NCI-H774 (cell line): Measurements from ENCODE around the gene NTRK2.

ENCODE experiments used
- DNase-seq: peaks from one replicate; lab custom pipeline; 2025; lab: John Stamatoyannopoulos, UW

The NTRK2 gene

DNA sequence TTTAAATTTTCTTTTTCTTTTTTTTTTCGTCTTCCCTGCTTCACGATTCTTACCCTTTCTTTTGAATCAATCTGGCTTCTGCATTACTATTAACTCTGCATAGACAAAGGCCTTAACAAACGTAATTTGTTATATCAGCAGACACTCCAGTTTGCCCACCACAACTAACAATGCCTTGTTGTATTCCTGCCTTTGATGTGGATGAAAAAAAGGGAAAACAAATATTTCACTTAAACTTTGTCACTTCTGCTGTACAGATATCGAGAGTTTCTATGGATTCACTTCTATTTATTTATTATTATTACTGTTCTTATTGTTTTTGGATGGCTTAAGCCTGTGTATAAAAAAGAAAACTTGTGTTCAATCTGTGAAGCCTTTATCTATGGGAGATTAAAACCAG, 352.2 kb downstream of the NTRK2 start:
- DNase-seq: no peak

DNA sequence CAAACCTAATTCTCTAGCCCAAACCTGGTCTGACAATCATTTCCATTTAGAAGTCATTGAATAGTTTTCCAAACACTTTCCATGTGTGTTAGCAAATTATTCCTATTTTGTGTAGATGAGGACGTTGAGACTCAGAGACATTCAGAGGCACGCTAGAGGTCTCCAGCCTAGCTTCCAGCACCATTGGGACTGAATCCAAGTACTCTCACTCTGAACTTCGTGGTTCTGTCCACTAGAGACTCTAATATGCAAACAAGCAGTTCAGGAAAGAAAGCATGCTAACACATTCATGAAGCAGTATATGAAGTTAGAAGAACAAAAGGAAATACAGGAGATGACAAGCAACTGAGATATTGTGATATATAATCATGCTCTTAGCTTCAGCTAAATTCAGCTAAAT, 354.8 kb downstream of the NTRK2 start:
- no peak for DNase-seq

DNA sequence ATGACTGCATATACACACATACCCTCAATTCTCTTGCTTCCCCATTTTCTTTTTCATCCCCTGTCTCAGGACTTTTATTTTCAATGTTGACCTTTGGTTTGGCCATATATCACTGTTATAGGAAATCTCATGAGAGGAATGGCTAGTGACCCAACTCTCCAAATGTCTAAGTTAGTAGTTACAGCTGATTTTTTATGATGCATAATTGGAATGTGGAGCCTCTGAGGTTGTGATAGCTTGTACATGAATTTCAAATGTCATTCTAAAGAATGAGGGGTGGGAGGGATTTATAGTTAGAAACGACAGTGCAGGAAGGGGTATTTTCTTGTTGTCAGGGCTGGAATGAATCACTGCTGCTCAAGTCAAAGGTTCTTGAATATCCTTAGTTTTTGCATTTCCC, 356.1 kb downstream of the NTRK2 start:
- DNase-seq: no peak

DNA sequence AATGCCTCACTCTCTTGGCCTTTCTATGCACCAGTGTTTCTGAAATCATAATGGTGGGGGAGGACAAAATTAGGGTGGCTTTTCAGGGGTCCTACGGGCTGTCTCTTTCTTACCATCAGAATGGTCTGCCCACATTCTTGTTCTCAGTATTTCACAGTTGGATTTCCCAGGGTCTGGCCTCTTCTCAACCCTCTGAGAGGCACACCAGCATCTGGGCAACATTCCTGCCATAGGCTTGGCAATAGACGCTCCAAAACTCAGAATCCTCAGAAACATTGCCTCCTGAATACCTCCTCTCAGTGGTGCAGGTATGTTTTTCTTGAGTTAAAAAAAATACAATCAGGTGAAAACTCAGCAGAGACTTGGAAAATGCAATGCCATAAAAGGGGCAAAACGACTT, 358.3 kb downstream of the NTRK2 start:
- DNase-seq: no peak

DNA sequence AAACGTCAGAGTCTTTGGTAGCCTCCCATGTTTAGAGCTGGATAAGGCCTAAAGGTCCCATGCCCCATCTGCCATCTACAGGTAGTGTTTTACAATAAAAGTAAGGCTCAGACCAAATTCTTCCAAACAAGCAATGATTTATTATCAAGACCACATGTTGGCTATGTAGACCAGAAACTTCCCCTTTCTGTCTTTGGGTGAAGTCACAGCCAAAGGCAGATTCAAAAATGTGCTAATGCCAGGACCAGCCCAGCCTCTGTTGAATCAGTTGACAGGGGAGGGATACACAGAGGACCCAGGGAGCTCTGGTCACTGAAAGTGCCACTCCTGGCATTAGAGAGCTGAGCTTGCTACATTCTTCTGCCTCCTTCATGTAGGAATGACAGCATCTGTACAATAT, 360.8 kb downstream of the NTRK2 start:
- DNase-seq: no peak

DNA sequence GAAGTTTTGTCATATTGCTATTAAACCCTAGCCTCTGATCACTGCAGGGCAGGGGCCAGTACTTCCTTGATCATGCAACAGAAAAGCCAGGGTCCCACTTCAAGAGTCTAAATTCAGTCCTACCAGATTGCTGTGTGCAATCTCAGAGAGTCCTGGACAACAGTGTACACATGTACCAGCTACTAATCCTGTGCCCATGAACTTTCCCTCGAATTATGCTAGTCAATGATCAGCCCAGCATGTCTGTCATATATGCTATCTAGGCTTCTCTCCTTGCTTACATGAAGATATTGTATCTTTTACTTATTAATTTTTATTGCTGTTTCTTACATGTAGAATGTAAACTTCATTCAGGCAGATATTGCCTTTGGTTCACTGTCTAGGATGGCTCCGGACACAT, 367.0 kb downstream of the NTRK2 start:
- DNase-seq: no peak

DNA sequence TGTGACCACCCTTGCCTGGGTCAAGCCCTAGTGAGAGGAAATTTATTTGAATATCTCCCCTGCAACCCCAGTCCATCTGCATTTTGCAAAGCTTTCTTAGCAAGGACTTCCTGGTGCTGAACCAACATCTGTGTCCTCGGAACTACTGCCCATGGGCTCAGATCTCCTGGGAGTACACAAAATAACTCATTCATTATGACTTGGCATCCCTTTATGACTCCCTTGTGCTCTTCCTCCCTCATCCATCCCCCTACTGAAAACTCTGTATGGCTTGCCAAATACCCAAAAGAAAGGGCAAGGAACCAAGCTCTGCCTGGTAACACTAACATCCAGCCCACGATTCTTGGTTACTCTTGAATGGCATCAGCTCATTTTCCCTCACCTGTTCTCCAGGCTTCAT, 368.5 kb downstream of the NTRK2 start:
- no peak for DNase-seq

DNA sequence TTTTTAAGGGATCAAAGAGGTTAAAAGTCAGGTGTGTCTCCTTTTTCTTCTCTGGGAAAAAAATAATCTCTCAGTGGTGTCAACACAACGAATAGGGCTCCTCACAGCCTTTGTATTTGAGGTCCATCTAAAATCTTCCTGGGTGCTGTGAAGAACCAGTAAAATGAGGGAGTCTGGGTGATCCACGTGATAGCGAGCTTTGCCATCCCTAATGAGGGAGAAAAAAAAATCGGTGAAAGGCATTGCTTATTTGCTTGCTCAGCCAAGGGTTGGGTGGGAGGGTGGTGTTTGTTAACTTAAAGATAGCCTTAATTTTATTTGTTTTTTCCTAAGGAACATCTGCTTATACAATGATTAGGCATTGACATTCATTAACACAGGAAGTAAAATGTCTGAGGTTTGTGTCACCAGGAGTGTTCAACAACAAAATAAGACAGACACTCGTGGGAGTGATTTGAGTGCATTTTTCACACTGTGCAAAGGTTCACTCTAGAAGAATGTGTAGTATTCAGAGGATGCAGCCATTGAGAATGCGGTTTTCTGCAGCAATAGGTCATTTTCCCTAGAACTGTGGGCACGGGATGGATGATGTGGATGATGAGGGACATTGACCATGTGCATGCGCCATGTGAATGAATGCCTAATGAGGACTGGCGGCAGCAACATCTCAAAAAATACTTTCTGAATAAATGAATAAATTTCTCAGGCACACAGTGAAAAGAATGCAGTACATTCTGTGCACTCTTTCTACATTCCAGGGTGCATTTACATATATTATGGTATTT, 369.5 kb downstream of the NTRK2 start:
- DNase-seq: no peak

DNA sequence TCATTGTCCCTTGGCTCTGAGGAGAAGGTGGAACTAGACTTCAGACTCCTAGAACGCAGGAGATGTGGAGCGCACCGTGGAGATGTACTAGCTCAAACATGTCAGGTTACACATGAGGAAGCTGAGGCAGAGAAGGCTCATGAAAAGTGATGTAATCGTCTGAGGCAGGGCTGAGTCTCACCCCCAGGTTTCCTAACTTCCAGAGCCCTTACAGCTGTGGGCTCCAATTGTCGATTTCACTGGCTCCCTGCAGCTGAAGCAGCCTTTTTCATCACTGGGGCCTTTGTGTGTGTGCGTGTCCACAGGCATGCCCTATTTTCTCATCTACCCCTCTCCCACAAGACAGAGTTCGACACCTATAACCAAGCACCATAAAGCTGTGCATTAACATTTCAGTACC, 370.6 kb downstream of the NTRK2 start:
- no peak for DNase-seq

DNA sequence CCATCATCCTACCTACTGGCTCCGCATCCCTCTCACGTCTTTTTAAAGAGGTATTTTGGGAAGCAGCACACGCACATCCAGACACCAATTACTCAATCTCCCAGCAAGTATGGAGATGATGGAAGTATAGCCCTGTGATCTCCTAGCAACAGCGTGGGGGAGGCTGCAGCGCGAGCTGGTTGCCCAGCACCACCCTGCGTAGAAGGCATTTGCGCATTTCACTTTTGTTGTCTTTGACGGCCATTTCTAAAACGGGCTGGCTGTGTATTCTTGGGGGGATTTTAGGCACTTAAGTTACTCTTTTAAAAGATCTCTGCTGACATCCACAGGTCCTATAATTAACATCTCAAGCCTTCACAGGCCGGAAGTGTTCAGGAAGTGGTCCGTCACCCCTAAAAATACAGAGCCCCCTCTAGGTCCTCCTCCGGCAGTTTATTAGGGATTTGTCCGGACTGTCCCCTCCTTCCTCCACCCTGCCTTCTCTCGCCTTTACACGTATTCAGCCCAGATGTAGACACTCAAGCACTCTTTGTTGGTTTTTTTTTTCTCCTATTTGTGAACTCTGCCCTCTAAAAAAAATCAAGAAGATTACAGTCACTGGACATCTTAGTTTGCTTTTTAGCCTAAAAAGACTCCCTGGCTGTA, 371.4 kb downstream of the NTRK2 start:
- no peak for DNase-seq

DNA sequence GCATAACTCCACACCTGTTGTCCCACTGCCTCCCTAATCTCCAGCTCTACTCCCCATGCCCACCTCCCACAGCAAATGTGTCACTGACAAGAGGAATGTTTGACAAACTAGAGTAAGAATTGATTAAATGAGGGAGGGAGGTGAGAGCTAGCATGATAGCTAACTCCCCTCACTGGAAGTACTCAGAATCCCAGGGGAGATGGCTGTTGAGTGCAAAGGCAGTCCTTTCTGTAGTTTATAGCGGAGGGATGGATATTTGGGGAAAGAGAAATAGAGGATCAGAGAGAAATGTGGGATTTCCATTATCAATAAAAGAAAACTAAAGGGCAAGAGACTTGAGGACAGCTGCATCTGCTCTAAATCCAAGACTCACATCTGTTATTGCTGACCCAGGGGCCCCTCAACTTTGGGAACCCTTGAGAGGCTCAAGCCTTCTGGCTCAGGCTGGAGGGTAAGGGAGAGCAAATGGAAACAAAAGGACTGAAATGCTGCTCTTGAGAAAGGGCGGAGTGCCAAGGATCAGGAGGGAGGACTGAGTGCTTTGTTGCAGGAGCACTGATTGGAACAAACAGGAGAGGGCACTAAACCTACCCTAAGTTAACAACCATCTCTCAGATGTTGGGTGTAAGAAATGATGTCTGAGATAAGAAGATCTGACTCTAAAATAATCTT, 372.1 kb downstream of the NTRK2 start:
- no peak for DNase-seq

DNA sequence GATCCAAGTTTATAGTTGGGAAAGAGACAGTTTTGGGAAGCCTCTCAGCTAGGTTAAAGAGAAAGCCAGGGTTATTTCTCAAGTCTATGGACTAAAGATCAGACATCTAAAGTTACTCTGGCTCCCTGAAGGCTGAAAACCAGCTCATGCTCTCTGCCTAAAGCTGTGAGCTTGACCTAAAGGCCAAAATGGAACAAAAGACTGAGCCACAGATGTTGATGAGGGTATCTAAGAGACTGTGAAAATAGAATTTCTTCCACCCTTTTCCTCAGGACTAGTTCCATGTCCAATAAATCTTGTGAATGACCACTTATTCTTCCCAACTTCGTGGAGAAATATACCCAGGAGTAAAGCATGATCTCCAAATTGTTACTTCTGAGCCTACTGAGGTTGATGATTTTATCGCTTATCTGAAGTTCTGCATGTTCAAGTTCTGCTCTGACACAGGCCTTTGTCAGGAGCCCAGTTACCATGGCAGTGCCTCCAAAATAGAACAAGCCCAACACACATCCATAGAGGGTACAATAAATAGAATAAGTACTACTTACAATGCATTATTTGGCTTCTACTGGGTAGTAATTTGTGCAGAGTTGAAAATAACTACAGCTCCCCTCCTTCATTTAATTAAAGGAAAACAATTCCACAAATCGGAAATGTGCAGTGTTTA, 373.6 kb downstream of the NTRK2 start:
- DNase-seq: no peak

DNA sequence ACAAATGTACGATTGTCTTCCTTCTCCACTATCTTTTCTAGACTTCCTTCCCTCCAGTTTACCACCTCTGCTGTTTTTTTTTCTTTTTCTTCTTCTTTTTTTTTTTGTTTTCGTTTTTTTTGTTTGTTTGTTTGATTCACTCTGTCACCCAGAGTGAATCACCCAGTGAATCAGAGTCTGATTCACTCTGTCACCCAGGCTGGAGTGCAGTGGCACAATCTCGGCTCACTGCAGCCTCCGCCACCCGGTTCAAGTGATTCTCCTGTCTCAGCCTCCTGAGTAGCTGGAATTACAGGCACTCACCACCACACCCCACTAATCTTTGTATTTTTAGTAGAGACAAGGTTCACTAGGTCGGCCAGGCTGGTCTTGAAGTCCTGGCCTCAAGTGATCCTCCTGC, 375.7 kb downstream of the NTRK2 start:
- no peak for DNase-seq

DNA sequence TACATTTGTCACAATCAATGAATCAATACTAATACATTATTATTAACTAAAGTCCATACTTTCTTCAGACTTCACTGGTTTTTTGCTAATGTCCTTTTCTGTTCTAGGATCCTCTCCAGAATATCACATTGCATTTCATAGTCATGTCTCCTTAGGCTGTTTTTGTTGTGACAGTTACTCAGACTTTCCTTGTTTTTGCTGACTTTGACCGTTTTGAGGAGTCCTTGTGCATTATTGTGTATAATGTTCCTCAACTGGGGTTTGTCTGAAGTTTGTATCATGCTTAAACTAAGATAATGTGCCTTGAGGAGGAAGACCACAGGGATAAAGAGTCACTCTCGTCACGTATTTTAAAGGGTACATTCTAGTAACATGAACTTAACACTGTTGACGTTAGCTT, 376.9 kb downstream of the NTRK2 start:
- no peak for DNase-seq

DNA sequence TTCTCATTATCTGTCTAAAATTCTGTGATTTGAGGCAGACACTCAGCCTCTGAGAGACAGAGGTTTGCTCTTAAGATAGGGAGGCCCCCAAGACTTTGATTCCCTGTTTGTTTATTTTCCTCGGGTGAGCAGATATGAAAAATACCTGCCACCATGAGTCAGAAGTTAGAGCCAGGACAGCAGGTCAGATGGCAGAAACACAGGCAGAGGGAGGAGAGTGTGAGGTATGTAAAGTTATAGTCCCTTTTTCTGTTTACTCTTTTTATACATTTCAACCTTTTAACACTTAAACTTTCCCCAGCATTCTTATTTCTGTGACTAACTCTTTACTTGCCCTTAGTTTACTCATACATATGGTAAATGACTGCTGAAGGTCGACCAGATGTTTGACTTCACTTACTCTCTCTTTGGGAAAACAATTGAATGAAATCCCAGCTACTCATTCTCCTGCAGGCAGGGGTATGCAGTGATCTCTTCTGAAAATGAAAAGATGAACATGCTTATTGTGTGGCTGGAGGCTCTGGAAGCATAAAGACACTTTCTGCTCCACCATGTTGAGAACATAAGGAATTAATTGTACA, 383.8 kb downstream of the NTRK2 start:
- DNase-seq: no peak

DNA sequence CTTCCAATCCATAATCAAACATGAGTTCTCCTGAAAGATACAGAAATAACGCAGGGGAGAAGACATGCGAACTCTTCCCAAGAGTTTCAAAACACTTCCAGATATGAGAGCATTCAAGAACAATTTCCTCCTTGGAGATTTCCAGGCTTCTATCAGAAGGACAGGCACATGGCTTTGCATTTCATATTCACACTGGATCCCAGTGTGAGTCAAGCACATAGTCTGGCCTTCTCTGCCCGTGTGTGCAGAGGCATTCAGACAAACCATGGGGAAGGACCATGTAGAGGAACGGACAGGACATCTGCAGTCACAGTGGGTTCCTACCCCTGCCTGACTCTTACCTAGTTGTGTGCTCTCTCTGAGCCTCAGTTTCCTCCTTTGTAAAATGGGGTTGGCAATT, 384.5 kb downstream of the NTRK2 start:
- no peak for DNase-seq

DNA sequence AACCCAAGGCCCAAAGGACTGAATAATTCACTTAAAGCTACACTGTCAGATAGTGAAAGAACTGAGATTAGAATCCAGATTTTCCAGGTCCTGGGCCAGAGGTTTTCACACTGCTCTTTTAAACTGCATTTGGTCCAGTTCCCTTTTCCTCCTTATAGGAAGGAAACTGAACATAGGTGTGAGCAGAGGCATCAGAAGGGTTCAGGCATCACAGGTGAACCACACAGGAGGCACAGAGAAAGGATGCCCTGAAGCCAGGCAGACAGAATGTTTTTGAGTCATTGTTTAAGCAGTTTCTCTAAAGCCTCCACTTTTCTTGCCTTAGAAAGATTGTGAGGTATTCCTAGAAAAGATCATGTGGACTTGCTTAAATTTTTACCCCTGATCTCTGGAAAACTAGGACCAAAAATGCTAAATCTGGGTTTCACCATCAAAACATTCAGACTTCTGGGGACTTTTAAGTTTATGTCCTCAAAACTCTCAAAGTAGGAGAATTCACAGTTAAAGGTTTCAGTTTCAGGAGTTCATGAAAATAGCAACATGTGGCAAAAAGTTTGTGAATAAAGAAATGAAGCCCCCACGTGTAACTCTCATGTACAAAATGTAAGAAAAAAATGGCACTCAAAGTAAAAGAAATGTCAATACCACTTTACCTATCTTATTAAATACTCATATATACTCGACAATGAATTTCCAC, 386.1 kb downstream of the NTRK2 start:
- DNase-seq: no peak

DNA sequence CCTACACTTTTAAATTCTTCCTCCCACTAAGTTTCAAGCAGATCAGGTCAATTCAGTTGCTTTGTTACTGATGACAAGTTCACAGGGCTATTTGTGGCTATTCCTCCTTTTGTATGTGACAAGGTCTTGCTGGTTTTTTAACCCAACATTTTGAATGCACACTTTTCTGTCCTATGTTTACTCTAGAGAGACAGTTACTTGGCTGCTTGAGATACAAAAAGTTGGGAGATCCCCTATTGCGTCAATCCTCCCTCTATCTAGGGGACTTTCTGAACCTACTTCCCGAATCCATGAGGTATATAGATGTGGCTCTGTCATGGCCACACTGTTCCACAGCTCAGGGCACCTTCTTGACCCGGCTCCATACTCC, 386.7 kb downstream of the NTRK2 start:
- no peak for DNase-seq

DNA sequence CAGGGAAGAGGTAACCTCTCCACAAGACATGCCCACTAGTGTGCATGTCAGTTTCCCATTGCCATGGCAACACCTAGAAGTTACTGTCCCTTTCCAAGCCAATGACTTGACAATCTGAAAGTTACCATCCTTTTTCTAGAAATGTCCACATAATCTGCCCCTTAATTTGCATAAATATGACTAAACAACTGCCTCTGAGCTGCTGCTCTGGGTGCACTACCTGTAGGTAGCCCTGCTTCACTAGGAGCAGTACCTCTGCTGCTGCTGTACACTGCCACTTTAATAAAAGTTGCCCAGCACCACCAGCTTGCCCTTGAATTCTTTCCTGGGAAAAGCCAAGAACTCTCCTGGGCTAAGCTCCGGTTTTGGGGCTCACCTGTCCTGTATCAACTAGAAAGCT, 392.4 kb downstream of the NTRK2 start:
- no peak for DNase-seq

DNA sequence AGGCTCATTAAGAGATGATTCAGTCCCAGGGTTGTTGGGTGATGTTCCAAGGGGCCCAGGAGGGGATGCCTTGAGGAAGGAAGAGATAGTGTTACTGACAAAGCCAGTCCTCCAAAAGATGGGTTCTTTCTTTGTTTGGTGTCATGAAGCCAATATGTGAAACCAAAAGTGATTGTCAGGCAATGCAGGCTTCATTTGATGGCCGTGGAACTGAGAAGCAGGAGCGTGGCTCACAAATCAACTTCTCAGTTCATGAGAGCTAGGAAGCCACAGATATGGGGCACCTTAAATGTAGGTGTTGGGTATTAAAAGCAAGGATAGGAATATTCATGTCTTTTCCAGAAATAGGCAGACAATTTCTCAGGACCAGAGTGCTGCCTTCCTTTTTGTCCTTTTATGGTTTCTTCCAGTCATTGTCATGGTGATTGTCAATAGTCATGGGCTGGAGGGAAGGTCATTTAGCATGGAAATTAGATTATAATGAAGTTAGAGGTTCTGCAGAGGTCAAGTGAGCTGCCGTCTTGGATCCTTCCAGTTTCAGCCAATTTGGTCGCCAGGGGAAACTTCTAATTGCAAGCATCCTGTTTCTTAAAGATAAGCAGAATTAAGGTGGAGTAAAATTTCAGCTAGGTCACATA, 393.0 kb downstream of the NTRK2 start:
- DNase-seq: no peak

DNA sequence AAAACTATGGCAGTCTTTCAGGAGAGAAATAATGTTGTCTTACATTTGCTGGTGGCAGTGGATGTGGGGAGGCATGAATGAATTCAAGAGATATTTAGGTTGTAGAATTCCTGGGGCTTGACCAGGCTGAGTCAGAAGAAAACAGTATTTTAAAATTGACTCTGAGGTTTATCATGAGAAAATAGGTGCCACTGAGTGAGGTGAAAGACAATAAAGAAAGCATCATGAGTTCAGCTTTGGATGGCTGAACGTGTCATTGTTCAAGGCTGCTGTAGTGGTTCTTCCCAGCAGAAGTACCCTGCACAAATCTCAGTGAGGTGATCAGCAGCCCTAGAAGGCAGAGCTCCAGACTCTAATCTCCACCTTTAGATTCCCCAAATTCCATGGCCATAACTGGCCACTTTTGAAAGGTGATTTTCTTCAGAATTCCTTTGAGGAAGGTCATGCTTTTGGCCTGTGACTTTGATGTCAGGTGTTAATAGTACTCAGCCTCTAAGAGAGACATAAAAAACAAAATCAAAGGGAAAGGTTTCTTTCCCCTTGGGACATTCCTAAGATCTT, 395.4 kb downstream of the NTRK2 start:
- no peak for DNase-seq
